K562 (cell line): ENCODE results near the gene KCNN3. TPM values are rescaled to one million over a fixed set of nuclear protein-coding genes. Genes with fewer than 3 reads are reported as not detected.

Experiments used
- ATAC-seq: fragments of 200-7000 bp; cut with Tn5 transposase; 3 replicates; pipeline ENCODE4 v1.9.1; 2020; ENCODE audit warnings: moderate library complexity
- BruUV-seq: library from RNA; stranded (reverse); fragments of 400-500 nt; replicated peaks from 2 replicates; lab custom pipeline; 2021; lab: Mats Ljungman, UMichigan
- CTCF ChIA-PET: fragments of 300-600 bp; formaldehyde crosslinking; extraction: SDS; loops from one replicate; lab custom pipeline; 2021; ENCODE audit warnings: low intra/inter-chr PET ratio; lab: Yijun Ruan, JAX
- POLR2A ChIA-PET: fragments of 300-600, 350-650 bp; sonication (Branson Sonifier 250); formaldehyde crosslinking; extraction: SDS; loops from one replicate; lab custom pipeline; 2021; ENCODE audit warnings: antibody characterized with exemption, inconsistent platforms; lab: Yijun Ruan, JAX
- DNase-seq, 4 experiments: peaks; one replicate each; pipeline versions ENCODE4 v3.0.0 to v3.0.0-alpha.2; 2011 to 2018; ENCODE audit warnings: low spot score in 3 of 4, mixed read lengths in 3 of 4; ENCODE audit errors: extremely low read depth in 1 of 4
- FAIRE-seq: peaks from 2 replicates; lab custom pipeline; 2011; peaks lifted over from hg19 to GRCh38; lab: Jason Lieb, UNC
- H2AFZ ChIP-seq: 2 replicates; pipeline ENCODE4 v1.6.0; 2011; ENCODE audit warnings: low read depth, low read length, control low read depth, inconsistent platforms
- H3K27ac ChIP-seq: fragments of 200-600 bp; 3 replicates; pipeline ENCODE4 v1.8.0; 2011; ENCODE audit warnings: low read depth, mild to moderate bottlenecking, control low read depth, inconsistent platforms, low read length, moderate library complexity, mixed read lengths; ENCODE audit errors: extremely low read depth
- H3K27me3 ChIP-seq, 2 experiments: fragments of 300-600 bp in 1 of 2; 2 replicates in 1 of 2; 3 replicates in 1 of 2; pipeline versions ENCODE4 v1.6.0 to v1.8.0; 2011; ENCODE audit warnings: inconsistent platforms in 2 of 2, low read length in 2 of 2, mild to moderate bottlenecking in 1 of 2, mixed read lengths in 1 of 2, moderate library complexity in 1 of 2; ENCODE audit not compliant: control insufficient read depth in 2 of 2, insufficient read depth in 2 of 2
- H3K36me3 ChIP-seq: fragments of 300-600 bp; 3 replicates; pipeline ENCODE4 v1.8.0; 2011; ENCODE audit warnings: mild to moderate bottlenecking, low read length, inconsistent platforms; ENCODE audit not compliant: control insufficient read depth, insufficient read depth
- H3K4me1 ChIP-seq, 2 experiments: fragments of 200-600 bp in 1 of 2; replicated peaks in 1 of 2; 2 replicates in 1 of 2; 3 replicates in 1 of 2; pipeline versions ENCODE4 v1.5.1 to v1.8.0; 2011; ENCODE audit warnings: inconsistent platforms in 2 of 2, low read length in 2 of 2, mild to moderate bottlenecking in 1 of 2, mixed read lengths in 1 of 2, moderate library complexity in 1 of 2; ENCODE audit not compliant: control insufficient read depth in 2 of 2, insufficient read depth in 2 of 2
- H3K4me2 ChIP-seq: 2 replicates; pipeline ENCODE4 v1.6.1; 2011; ENCODE audit warnings: low read length, control low read depth, inconsistent platforms, mixed read lengths; ENCODE audit not compliant: insufficient read depth
- H3K4me3 ChIP-seq: fragments of 200-600 bp; sonication (generic), shearing (Covaris generic); 2 replicates; pipeline ENCODE4 v1.5.1; 2016; ENCODE audit warnings: control low read depth, inconsistent platforms
- H3K79me2 ChIP-seq: fragments of 200-600 bp; 3 replicates; pipeline ENCODE4 v1.8.0; 2011; ENCODE audit warnings: low read length, inconsistent platforms; ENCODE audit not compliant: control insufficient read depth, insufficient read depth
- H3K9ac ChIP-seq, 2 experiments: 2 replicates each; pipeline versions ENCODE4 v1.6.0 to v1.6.1; 2011; ENCODE audit warnings: low read depth in 2 of 2, low read length in 2 of 2, control low read depth in 1 of 2, inconsistent platforms in 1 of 2, mild to moderate bottlenecking in 1 of 2, mixed read lengths in 1 of 2; ENCODE audit not compliant: insufficient read depth in 1 of 2
- H3K9me1 ChIP-seq: one replicate; pipeline ENCODE4 v1.6.0; 2011; ENCODE audit warnings: inconsistent platforms, mild to moderate bottlenecking, low read length, moderate library complexity; ENCODE audit not compliant: control insufficient read depth, insufficient read depth
- H3K9me3 ChIP-seq: replicated peaks from 2 replicates; pipeline ENCODE4 v1.5.1; 2011; ENCODE audit warnings: low read depth, low read length, inconsistent platforms; ENCODE audit not compliant: control insufficient read depth, insufficient read depth
- H4K20me1 ChIP-seq: replicated peaks from 2 replicates; pipeline ENCODE4 v1.6.1; 2011; ENCODE audit warnings: low read length, inconsistent platforms, mixed read lengths; ENCODE audit not compliant: control insufficient read depth, insufficient read depth
- ADNP ChIP-seq: fragments of 200-800 bp; sonication (Bioruptor generic); IDR thresholded peaks from 2 replicates; pipeline ENCODE4 v1.6.1; 2016; ENCODE audit warnings: missing genetic modification characterization, missing compliant biosample characterization
- CCAR2 ChIP-seq: fragments of 200-400 bp; formaldehyde crosslinking; IDR thresholded peaks from 2 replicates; pipeline ENCODE4 v1.6.1; 2017; ENCODE audit warnings: mild to moderate bottlenecking, low read depth, low read length
- ETV5 ChIP-seq: sonication (generic); formaldehyde crosslinking; IDR thresholded peaks from 2 replicates; pipeline ENCODE4 v1.4.0; 2020; ENCODE audit warnings: low read depth, mild to moderate bottlenecking, missing genetic modification reagents
- GATAD2B ChIP-seq: fragments of 450-650 bp; IDR thresholded peaks from 2 replicates; pipeline ENCODE4 v1.6.1; 2017; ENCODE audit warnings: mild to moderate bottlenecking, borderline replicate concordance
- IRF9 ChIP-seq: fragments of 450-650 bp; IDR thresholded peaks from 2 replicates; pipeline ENCODE4 v1.6.1; 2016; ENCODE audit warnings: missing biosample characterization, missing genetic modification characterization
- KDM1A ChIP-seq, 2 experiments: fragments of 450-650 bp; IDR thresholded peaks; 2 replicates each; pipeline ENCODE4 v1.6.1; 2016; ENCODE audit warnings: mild to moderate bottlenecking in 2 of 2
- POLR2AphosphoS5 ChIP-seq: IDR thresholded peaks from 2 replicates; pipeline ENCODE4 v1.6.1; 2011; ENCODE audit warnings: mild to moderate bottlenecking, low read depth, low read length, moderate library complexity; ENCODE audit not compliant: control insufficient read depth, insufficient read depth
- PRPF4 ChIP-seq: fragments of 200-400 bp; formaldehyde crosslinking; IDR thresholded peaks from one replicate; pipeline ENCODE4 v1.6.1; 2017; ENCODE audit warnings: low read length, low read depth, mild to moderate bottlenecking; ENCODE audit not compliant: insufficient read depth, poor library complexity, severe bottlenecking
- RB1 ChIP-seq: fragments of 450-650 bp; IDR thresholded peaks from 2 replicates; pipeline ENCODE4 v1.6.1; 2017; ENCODE audit warnings: low read depth, mild to moderate bottlenecking
- ZNF699 ChIP-seq: fragments of 250-450 bp; sonication (Bioruptor Pico); IDR thresholded peaks from 2 replicates; pipeline ENCODE4 v1.8.0; 2021; ENCODE audit warnings: mild to moderate bottlenecking, moderate library complexity; ENCODE audit not compliant: insufficient replicate concordance
- ZNF79 ChIP-seq: fragments of 250-450 bp; sonication (Bioruptor Pico); IDR thresholded peaks from 2 replicates; pipeline ENCODE4 v1.4.0; 2020; ENCODE audit warnings: low read depth, mild to moderate bottlenecking, moderate library complexity
- WGBS: fragments of 100-300 bp; shearing (Covaris generic); methylation state at CpG from one replicate; pipeline ENCODE4 v1.1.6; 2016; ENCODE audit warnings: low coverage, mixed read lengths; ENCODE audit not compliant: insufficient coverage; ENCODE audit errors: missing lambda C conversion rate; 5-methylcytosine and 5-hydroxymethylcytosine counted together
- in situ Hi-C: fragments of 300-500 bp; cut with MboI; formaldehyde crosslinking; loops from 4 replicates; pipeline ENCODE4 v1.15.0; 2018; ENCODE audit warnings: inconsistent platforms, mixed read lengths
- intact Hi-C: fragments of 100-400 bp; cut with micrococcal nuclease; formaldehyde crosslinking; loops from 2 replicates; pipeline ENCODE4 v1.14.2; 2022
- polyA plus RNA-seq, 8 experiments: library from polyadenylated mRNA; depleted of rRNA in 4 of 8; stranded (reverse) in 5 of 8; unstranded in 3 of 8; fragments of >200 nt; fragmentation: Nextera tagmentation in 2 of 8; fragmentation: Illumina TruSeq in 1 of 8; extraction: Ambion mirVana in 2 of 8; extraction: Trizol in 1 of 8; gene quantifications; 2 replicates each; pipeline versions ENCODE4 v1.2.1 to v1.2.3, GENCODE V29; 2011 to 2014; ENCODE audit warnings: inconsistent platforms in 1 of 8, missing spikeins in 1 of 8
- total RNA-seq, 7 experiments: library from RNA; depleted of rRNA in 6 of 7; stranded (reverse); fragments of >200 nt in 6 of 7; fragmentation: Illumina TruSeq in 2 of 7; extraction: Trizol in 2 of 7; gene quantifications; 2 replicates each; pipeline versions ENCODE4 v1.2.1 to v1.2.3, GENCODE V29; 2011 to 2021; ENCODE audit warnings: low replicate concordance in 1 of 7

The KCNN3 gene
- total and polyA plus RNA-seq, 9 of the 15 experiments (the other 6 are each of a cell fraction or from before 2014, with no cell fraction given), result 0.02 to 0.03 TPM; not detected in 7

- TF ChIP-seq POLR2AphosphoS5 (no peak), KDM1A (IDR thresholded peaks at IDR 0.05) (no peak), ZNF699 (CRISPR knock-in tag) (no peak), ETV5 (no peak), GATAD2B (no peak), ZNF79 (CRISPR knock-in tag) (no peak), ADNP (no peak)
- TF ChIP-seq, all 486 proteins: peak for 0
These were observed 95.8 kb downstream of the KCNN3 start (continued) for GRCh38 chr1:154774175-154774855.

GRCh38 chr1:154773551-154773950 lies 96.5 kb downstream of the KCNN3 start:
- H3K27me3 ChIP-seq, result peaks cover 42 to 76% of the 10 kb centered on the region in 2 experiments
- H3K4me2 ChIP-seq, result no peak overlapping the region
- no peak for FAIRE-seq
- WGBS, result 0% methylated on average over 2 of the region's 2 CpGs
- no peak overlapping the region for H3K27ac ChIP-seq
- TF ChIP-seq IRF9 (tag), result no peak
- no peak for TF ChIP-seq CCAR2
- no peak for TF ChIP-seq RB1
- TF ChIP-seq PRPF4, result no peak
- CTCF ChIA-PET, result no interaction called here
- intact Hi-C loops (loop anchor here (5.0 kb wide), 2 partner anchors 104 to 164 kb away; partner anchors contain the start of gene PMVK), in situ Hi-C loops (no loop called here)
- H4K20me1 ChIP-seq, result no peaks in the 10 kb centered on the region
- H3K36me3 ChIP-seq, result no peaks in the 10 kb centered on the region
- H3K9me1 ChIP-seq, result no peaks in the 10 kb centered on the region
- POLR2A ChIA-PET, result interaction anchor here (0.6 kb wide), 1 partner anchor 48 kb away, joined by 3 read pairs; no protein-coding TSS in a partner anchor
- no peaks in the 10 kb centered on the region for H3K79me2 ChIP-seq
- H3K9ac ChIP-seq, result no peak overlapping the region
- BruUV-seq, result no TSS peak
- H3K4me1 ChIP-seq, result peaks cover 0 to 4% of the 10 kb centered on the region in 2 experiments; a peak in 1 of 5 replicates
- DNase-seq, result no peak
- no peak overlapping the region for H3K4me3 ChIP-seq
- no peak for ATAC-seq
- no peaks in the 10 kb centered on the region for H3K9me3 ChIP-seq
- H2AFZ ChIP-seq, result no peak overlapping the region
